GM18867 (cell line): ENCODE data around the gene SEPTIN8.
"Not testable (repeated sequence)": the region's sequence is repeated elsewhere in the genome, so short reads cannot be mapped to it uniquely, and the experiment has no call there.

Source experiments
- ATAC-seq: cut with Tn5 transposase; IDR thresholded peaks from one replicate; pipeline ENCODE4 v1.9.1; 2021; ENCODE audit warnings: mild to moderate bottlenecking, moderate library complexity; ENCODE audit not compliant: unreplicated experiment

The SEPTIN8 gene

DNA sequence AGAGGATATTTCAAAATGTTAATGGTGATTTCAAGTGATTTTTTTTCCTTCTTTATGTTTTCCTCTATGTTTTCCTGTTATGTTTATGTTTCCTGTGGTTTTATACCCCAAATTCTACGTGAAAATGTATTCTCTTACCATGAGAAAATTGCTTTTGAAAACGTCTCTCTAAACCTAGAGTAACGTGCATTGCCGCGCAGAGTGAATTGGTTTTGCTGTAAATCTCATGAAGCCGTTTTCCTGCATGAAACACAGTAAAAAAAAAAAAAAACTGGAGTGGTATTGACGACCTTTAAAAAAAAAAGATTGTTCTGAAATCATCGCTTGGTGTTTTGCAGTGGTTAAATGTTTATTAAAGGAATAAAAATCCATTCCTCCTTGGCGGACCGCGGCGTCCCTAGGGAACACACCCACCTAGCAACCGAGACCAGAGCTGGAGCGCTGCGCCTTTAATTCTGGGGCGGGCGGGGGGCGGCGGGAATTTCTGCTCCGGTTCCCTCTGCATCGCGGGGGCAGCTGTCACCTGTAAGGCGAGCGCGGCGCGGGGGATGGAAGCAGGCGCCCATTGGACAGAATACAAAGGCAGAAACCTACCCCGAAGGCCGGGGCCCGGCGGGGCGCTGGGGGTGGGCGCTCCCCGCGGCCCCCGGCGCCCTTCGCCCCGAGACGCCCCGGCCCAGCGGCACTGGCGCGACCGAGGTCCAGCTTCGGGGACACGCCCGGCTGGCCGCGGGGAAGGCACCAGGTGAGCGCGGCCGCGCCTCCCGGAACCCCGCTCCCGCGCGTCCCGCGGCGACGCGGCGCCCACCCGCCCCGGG lies 36.0 kb upstream of the SEPTIN8 start, which contains the start of gene SOWAHA:
TSS of gene SOWAHA (plus strand) at position 522 of the 818 bp plus-strand sequence. CDS start 320 bp downstream, outside the sequence.
- ATAC-seq, result peak; percentile 28

DNA sequence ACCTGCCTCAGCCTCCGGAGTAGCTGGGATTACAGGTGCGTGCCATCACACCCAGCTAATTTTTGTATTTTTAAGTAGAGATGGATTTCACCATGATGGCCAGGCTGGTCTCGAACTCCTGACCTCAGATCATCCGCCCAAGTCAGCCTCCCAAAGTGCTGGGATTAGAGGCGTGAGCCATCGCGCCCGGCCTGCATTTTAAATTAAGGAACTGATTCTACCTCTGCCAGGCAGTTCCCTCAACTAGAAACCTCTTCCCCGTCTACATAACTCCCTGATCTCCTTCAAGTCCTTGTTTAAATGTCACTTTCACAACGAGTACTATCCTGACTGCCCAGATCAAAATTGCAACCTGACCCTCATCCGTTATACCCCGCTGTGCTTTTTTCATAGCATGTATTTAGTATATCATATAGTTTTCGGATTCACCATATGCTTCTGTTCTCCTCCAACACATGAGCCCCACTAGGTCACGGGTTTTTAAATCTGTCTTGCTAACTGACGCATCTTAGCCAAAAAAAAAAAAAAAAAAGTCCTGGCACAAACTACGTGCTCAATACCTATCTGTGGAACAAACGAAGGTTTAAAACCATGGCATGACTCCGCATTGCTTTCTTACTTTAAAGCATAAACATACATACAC lies 35.2 kb upstream of the SEPTIN8 start:
- ATAC-seq, result no peak

DNA sequence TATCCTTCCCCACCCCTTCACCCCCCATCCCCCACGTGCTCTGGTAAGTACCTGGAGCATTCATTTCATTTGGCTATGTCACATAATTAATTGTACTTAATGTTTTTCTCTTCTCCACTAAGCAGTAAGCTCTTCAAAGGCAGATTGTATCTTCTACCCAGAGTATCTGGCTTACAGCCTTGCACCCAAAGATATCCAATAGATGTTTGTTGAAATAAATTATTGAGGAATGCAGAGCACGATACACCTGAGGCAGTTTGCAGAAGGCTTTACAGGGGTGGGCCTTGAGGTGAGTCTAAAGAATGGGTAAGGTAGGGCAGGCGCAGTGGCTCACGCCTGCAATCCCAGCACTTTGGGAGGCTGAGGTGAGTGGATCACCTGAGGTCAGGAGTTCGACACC lies 33.6 kb upstream of the SEPTIN8 start:
- ATAC-seq, result no peak

DNA sequence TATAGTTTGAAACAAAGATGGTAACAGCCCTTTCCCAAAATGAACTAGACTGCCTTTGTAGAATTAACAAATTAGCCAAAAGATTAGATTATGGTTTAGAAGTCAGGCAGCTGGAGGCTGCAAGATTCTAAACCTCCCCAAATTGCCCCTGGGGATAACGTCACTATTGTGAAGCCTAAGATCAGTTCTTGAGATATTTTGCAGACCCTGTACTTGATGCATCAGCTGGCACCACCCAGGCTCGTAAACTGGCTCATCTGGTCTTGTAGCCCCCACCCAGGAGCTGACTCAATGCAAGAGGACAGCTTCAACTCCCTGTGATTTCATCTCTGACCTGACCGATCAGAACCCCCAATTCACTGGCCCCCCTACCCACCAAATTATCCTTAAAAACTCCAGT lies 31.8 kb upstream of the SEPTIN8 start:
- no peak for ATAC-seq

DNA sequence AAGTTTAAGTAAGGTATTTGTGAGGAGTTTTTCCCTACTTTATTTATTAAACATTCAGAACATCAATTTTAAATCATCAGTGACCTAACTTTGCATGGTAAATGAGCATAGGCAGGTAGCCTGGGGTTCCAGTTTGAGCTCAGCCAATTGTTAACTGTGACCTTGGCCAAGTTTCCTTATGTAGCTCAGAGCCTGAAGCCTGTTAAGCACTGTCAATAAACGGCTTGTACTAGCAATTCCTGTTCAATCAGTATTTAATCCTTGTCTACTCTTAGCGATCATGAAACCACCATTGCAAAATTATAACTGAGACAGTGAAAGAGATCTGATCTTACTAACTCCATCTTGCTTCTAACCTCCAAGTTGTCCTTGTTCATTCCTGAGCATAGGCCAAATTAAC lies 31.4 kb upstream of the SEPTIN8 start:
- no peak for ATAC-seq

DNA sequence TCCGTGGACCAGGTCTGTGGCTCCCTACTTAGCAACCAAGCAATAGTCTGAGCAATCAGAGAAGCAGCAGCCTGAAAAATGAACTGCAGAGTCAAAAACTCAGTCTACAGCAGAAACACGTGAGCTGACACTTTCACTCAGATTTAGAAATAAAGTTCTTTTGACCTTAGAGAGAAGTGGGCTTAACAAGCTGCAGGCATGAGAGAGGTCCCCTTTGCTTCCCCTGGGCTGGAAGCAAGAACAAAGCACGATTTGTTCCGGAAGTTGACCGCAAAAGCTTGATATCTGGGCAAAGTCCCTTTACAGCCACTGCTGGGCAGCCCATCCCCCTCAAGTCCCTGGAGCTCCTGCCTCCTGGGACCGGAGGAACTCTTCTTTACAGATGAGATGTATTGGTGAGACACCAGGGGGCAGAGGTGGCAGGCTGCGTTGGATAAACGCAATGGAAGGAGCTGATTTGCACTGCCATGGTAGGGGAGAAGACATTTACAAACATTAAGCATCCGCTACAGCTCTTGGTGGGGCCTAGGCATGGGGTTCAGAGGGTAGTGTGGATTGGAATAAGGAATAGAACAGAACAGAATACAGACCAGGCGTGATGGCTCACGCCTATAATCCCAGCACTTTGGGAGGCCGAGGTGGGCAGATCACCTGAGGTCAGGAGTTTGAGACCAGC lies 30.3 kb upstream of the SEPTIN8 start:
- ATAC-seq, result no peak

DNA sequence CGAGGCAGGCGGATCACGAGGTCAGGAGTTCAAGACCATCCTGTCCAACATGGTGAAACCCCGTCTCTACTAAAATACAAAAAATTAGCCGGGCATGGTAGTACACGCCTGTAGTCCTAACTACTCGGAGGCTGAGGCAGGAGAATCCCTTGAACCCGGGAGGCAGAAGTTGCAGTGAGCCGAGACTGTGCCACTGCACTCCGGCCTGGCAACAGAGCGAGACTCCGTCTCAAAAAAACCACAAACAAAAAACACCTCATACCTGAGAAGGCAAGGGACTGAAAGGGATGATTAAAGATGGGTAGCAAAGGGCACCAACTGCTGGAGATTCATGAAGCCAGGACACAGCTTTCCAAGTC lies 29.7 kb upstream of the SEPTIN8 start:
- not testable (repeated sequence) for ATAC-seq

DNA sequence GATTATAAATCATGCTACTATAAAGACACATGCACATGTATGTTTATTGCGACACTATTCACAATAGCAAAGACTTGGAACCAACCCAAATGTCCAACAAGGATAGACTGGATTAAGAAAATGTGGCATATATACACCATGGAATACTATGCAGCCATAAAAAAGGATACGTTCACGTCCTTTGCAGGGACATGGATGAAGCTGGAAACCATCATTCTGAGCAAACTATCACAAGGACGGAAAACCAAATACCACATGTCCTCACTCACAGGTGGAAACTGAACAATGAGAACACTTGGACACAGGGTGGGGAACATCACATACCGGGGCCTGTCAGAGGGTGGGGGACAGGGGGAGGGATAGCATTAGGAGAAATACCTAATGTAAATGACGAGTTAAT lies 28.8 kb upstream of the SEPTIN8 start:
- ATAC-seq, result not testable (repeated sequence)

DNA sequence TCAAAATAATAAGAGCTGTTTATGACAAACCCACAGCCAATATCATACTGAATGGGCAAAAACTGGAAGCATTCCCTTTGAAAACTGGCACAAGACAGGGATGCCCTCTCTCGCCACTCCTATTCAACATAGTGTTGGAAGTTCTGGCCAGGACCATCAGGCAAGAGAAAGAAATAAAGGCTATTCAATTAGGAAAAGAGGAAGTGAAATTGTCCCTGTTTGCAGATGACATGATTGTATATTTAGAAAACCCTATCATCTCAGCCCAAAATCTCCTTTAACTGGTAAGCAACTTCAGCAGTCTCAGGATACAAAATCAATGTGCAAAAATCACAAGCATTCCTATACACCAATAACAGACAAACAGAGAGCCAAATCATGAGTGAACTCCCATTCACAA lies 27.2 kb upstream of the SEPTIN8 start:
- ATAC-seq, result not testable (repeated sequence)

DNA sequence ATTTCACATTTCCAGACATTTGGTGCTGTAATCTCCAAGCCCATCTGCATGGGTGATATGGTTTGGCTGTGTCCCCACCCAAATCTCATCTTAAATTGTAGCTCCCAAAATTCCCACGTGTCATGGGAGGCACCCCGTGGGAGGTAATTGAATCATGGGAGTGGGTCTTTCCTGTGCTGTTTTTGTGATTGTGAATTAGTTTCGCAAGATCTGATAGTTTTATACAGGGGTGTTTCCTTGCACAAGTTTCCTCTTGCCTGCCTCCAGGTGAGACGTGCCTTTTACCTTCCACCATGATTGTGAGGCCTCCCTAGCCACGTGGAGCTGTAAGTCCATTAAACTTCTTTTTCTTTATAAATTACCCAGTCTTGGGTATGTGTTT lies 25.6 kb upstream of the SEPTIN8 start:
- ATAC-seq, result not testable (repeated sequence)

DNA sequence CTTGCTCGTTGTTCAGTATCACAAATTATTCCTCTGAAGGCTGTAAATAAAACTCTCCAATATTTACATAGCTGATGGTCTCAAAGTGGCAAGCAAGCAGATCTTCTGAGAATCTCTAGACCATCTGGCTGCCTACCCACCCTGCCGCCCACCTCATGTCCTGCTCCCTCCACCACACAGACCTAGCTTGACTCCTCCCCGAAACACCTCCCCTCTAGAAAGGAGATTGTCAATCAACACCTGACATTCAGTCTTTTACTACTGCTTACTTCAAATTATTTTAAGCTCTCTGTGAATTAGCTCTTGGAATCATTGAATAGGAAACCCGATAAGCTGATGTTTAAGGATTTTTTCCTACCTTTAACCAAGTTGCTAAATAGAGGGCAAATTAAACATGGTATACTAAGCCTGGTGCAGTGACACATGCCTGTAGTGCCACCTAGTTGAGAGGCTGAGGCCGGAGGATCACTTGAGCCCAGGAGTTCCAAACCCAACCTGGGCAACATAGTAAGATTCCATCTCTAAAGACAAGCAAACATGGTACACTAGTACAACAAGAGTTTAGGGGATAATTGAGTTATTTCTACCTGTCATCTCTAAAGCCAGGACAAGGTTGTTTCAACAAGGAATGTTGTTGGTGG lies 25.1 kb upstream of the SEPTIN8 start:
- no peak for ATAC-seq

DNA sequence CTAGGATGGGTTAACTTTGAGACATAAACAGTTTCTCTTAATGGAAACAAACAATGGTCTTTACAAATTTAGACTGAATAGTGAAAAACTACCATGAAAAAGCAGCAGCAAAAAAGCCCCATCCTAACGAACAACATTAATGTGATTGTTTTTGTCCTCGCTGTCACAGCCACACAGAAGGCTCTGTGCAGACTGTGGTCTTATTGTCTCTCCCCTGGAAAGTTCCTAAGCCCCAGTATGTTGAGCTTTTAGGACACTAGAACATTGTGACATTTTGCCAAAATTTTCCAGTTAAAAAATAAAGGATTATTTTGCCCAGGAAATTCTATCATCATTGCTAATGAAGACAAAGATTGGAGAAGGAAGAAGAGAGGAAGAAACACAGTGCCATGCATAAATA lies 23.5 kb upstream of the SEPTIN8 start:
- no peak for ATAC-seq

DNA sequence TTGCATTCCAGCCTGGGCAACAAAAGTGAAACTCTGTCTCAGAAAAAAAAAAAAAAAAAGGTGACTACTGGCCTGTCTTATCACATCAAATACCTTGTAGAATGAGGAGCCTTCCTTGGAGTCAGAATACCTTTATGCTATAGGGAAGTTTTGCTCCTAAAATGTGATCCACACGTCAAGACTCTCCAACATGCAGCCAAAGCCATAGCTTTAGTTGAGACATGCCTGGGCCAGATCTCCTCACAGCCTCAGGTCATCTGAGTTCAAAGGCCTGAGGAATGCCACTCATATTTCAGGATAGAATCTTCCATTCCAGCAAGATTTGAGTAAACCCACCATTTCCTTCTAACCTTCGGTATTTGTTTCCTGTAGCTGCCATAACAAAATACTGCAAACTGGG lies 22.4 kb upstream of the SEPTIN8 start:
- no peak for ATAC-seq

DNA sequence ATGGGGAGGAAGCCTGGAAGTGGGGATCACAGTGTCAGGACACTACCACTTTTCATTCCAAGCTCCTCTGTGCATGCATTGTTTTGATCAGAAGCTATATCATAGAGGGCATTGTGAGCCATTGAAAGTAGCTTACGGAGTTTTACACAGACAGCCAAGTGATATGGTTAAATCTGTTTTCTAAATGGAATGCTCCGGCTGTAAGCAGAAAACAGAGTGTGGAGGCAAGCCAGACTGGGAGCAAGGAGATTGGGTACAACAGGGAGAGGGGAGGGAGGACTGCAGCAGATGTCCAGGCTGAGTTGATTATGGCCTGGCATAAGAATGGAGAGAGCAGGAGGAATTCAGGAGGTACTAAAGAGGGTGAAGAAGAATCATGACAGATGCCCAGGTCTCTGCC lies 20.6 kb upstream of the SEPTIN8 start:
- ATAC-seq, result no peak

DNA sequence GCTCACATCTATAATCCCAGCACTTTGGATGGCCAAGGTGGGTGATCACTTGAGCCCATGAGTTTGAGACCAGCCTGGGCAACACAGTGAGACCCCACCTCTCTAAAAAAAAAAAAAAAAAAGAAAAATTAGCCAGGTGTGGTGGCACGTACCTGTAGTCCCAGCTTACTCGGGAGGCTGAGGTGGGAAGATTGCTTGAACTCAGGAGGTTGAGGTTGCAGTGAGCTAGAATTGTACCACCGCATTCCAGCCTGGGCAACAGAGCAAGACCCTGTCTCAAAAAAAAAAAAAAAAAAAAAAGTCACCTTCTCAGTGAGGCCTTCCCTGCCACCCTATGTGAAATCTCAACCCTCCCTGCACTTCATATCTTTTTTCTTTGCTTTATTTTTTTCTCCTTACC lies 14.0 kb upstream of the SEPTIN8 start:
- ATAC-seq, result no peak

DNA sequence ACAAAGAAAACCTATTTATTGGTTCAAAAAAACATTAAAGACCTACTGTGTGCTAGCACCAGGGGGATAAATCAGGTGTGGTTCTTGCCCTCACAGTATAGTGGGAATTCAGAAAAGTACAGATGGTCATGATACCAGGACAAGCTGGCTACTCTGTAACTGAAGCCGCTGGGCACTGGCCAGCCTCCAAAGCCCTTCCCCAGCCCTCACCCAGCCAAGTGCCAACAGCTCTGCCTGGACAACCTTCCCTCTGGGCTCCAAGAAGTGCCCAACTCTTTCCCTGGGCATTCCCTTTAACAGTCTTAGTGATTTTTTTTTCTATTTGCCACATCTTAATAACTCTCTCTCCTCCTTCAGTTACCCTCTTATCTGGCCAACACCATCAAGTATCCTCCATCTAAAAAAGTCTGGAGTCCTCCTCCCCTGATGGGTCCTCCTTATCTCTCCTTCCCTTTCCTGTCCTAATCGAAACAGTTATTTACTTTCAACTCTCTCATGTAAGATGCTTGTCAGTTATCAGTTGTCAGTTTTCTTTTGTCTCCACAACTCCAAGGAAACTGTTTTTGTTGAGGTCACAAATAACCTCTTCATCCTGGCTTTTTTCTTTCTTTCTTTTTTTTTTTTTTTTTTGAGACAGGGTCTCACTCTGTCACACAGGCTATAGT lies 13.3 kb upstream of the SEPTIN8 start:
- no peak for ATAC-seq

DNA sequence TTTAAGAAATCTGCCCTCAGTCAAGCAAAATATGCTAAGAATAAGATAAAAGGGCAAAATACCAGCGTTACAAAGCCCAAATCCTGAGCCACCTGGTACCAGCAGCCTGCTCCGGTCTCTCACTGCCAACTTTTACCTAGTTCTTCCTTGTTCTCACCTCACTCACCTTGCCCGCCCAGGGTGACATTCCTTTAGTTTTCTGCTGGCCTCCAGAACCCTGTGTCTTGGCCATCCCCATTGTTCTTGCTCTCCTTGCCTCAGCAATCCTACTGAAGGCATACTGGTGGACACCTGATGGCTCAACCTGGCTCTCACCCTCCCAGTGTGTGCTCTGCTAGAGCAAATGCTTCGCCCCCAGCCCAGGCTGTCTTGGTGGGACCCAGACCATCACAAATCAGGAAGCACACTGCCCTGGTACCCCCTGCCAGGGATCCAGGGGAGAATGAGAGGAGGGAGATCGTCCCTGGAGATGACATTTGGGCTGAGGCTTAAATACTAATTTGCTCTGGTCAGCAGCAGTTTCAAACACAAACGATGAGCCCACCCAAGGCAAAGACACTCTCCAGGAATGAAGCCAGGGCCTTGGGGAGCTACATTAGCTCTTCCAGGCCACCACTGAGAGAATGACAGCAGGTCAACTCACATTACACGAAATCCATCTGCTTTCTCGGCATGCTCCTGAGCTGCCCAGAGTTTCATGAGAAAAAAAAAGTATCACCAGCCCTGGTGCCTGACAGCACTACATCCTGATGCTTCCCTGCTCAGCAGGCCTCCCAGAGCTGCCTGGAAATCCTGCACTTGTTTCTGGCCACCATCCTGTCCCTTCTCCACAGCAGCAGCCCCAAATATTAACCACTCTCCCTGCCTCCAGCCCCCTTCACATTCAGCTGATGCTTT lies 12.2 kb upstream of the SEPTIN8 start:
- no peak for ATAC-seq

DNA sequence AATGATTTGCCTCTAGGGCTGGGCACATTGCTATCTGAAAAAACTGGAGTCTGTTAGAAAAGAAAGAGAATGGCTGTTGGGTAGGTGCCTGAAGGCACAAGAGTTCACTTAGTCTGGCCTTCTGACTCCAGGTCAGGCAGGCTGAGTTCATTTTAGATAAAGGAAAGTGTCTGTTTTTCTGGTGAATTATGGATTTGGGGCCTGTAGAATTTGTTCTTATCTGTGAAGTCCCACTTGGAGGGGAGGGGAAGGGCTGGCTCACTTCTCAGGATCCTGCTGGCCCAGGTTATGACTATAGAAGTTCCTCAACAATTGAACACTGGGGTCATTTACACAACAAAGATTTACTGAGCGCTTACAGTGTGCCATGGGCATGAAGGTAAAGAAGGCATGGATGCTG lies 11.5 kb upstream of the SEPTIN8 start:
- ATAC-seq, result no peak

DNA sequence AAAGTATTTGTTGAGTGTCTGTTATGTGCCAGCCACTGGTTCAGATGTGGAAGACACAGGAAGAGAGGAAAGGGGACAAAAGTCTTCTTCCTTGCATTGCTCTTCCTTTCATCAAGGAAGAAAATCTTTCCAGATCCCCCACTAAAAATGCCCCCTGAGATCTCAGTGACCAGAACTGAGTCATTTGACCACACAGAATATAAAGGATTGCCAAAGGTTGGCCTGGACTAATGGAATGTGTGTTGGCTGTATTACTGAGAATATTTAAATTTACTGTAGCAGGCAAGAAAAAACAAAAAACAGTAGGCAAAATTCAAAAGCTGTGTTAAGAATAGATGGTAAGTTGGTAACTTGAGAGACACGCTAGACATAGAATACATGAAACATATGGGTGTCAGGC lies 10.0 kb upstream of the SEPTIN8 start:
- no peak for ATAC-seq

DNA sequence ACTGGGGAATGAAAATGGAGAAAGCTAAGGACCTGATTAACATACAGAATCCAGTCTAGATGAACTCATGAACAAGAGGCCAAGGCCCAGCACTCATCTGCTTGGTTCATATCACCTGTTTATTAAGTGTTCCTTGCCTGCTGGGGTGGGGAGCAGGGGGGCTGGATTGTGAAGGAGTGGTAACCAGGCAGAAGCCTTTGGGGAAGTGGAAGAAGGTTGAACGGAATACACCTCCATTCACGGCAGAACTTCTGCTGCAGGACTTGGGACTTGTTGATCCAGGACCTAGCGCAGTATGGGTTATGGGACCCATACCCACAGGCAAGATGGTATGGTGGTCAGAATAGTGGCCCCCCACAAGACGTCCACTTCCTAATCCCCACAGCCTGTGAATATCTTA lies 8.8 kb upstream of the SEPTIN8 start:
- no peak for ATAC-seq
